Astrocyte of the spinal cord (primary cell): ENCODE measurements around the gene LRRC39.

Source experiments
- DNase-seq: peaks from one replicate; pipeline ENCODE4 v3.0.0; 2011; ENCODE audit warnings: low read depth, low spot score
- H3K4me3 ChIP-seq: 2 replicates; pipeline ENCODE4 v1.5.1; 2011; ENCODE audit warnings: low read depth, mild to moderate bottlenecking, low read length, moderate library complexity
- in situ Hi-C: cut with HindIII; loops from 2 replicates; pipeline ENCODE4 v1.10.0; 2017; ENCODE audit warnings: low sequenced_read_pairs
- TF ChIP-seq, protein P1 (sequence below): IDR thresholded peaks from 2 replicates; pipeline ENCODE4 v1.5.1; 2012; ENCODE audit warnings: low read depth, mild to moderate bottlenecking, low read length, inconsistent platforms

LRRC39 gene

GRCh38 chr1:100152271-100152670, 25.8 kb downstream of the LRRC39 start:
- no peak overlapping the region for H3K4me3 ChIP-seq
- in situ Hi-C loops = no loop called here
- TF ChIP-seq, protein P1, sequence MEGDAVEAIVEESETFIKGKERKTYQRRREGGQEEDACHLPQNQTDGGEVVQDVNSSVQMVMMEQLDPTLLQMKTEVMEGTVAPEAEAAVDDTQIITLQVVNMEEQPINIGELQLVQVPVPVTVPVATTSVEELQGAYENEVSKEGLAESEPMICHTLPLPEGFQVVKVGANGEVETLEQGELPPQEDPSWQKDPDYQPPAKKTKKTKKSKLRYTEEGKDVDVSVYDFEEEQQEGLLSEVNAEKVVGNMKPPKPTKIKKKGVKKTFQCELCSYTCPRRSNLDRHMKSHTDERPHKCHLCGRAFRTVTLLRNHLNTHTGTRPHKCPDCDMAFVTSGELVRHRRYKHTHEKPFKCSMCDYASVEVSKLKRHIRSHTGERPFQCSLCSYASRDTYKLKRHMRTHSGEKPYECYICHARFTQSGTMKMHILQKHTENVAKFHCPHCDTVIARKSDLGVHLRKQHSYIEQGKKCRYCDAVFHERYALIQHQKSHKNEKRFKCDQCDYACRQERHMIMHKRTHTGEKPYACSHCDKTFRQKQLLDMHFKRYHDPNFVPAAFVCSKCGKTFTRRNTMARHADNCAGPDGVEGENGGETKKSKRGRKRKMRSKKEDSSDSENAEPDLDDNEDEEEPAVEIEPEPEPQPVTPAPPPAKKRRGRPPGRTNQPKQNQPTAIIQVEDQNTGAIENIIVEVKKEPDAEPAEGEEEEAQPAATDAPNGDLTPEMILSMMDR = no peak
- DNase-seq = no peak

GRCh38 chr1:100151679-100152078, 26.4 kb downstream of the LRRC39 start:
- DNase-seq = no peak
- TF ChIP-seq, protein P1 = no peak
- H3K4me3 ChIP-seq = no peak overlapping the region
- in situ Hi-C loops = no loop called here

GRCh38 chr1:100147875-100148274, 30.2 kb downstream of the LRRC39 start:
- DNase-seq = no peak
- TF ChIP-seq, protein P1 = no peak
- H3K4me3 ChIP-seq = no peak overlapping the region
- in situ Hi-C loops = no loop called here

- TF ChIP-seq, protein P1 = no peak
- in situ Hi-C loops = no loop called here
- DNase-seq = no peak
- no peak overlapping the region for H3K4me3 ChIP-seq
These were observed 31.1 kb downstream of the LRRC39 start for GRCh38 chr1:100146958-100147357.

- TF ChIP-seq, protein P1 = no peak
- in situ Hi-C loops = no loop called here
- H3K4me3 ChIP-seq = no peak overlapping the region
- no peak for DNase-seq
These were observed 32.9 kb downstream of the LRRC39 start for GRCh38 chr1:100145116-100145515.

DNA sequence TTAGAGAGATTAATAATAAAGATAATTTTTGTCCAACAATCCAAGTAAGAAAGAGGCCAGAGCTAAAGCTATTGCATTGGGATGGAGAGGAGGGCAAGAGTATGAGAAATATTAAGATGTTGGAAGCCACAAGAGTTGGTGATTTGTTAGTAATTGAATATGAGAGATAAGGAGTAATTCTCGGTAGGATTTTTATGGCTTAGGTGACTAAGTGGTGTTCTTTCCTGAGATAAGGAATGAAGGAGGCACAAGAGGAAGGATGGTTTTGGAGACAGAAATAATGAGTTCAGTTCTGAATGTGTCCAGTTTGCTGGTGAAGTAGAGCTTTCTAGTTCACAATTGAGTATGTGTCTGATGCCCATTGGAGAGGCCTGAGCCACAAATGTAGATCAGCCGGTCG, 35.7 kb downstream of the LRRC39 start:
- TF ChIP-seq, protein P1 = no peak
- DNase-seq = no peak
- in situ Hi-C loops = no loop called here
- H3K4me3 ChIP-seq = no peak overlapping the region

GRCh38 chr1:100141192-100141591, 36.9 kb downstream of the LRRC39 start:
- no peak overlapping the region for H3K4me3 ChIP-seq
- in situ Hi-C loops = no loop called here
- no peak for DNase-seq
- TF ChIP-seq, protein P1 = no peak
